NCI-H510A treated with DMSO at 0.1 percent for 48 hours (cell line): ENCODE data around the gene CIDEC.
A peak's percentile ranks its signal among the peaks of the same experiment; 100 is the strongest.

ENCODE experiments used
- DNase-seq: peaks from one replicate; lab custom pipeline; 2025; lab: John Stamatoyannopoulos, UW

Gene CIDEC

GRCh38 chr3:9879830-9880549 is at the start of gene CIDEC:
Gene CIDEC (minus strand): TSS chr3:9880253. CDS start chr3:9878486, 1,767 bp downstream.
- DNase-seq, result no peak

- no peak for DNase-seq
These were observed 48.1 kb upstream of the CIDEC start for GRCh38 chr3:9928158-9928557.

- no peak for DNase-seq
These were observed 38.4 kb upstream of the CIDEC start for GRCh38 chr3:9918261-9919038.

- no peak for DNase-seq
These were observed 37.8 kb upstream of the CIDEC start for GRCh38 chr3:9917820-9918219.

- DNase-seq, result peak; percentile 76
These were observed 37.0 kb upstream of the CIDEC start, which contains the start of gene IL17RC for GRCh38 chr3:9916734-9917680. Gene IL17RC (plus strand): TSS chr3:9917098. CDS start chr3:9917316, 218 bp downstream.

GRCh38 chr3:9916346-9916733 is 36.3 kb upstream of the CIDEC start:
- no peak for DNase-seq

GRCh38 chr3:9915254-9916141 is 35.4 kb upstream of the CIDEC start:
- DNase-seq, result peak; percentile 72

- DNase-seq, result peak; percentile 22
These were observed 34.7 kb upstream of the CIDEC start for GRCh38 chr3:9914559-9915253.

GRCh38 chr3:9914011-9914410 is 34.0 kb upstream of the CIDEC start:
- DNase-seq, result no peak

- no peak for DNase-seq
These were observed 33.5 kb upstream of the CIDEC start for GRCh38 chr3:9913601-9914000.

GRCh38 chr3:9912294-9912935 is 32.4 kb upstream of the CIDEC start:
- no peak for DNase-seq

- DNase-seq, result no peak
These were observed 31.8 kb upstream of the CIDEC start for GRCh38 chr3:9911863-9912262.

- DNase-seq, result no peak
These were observed 29.4 kb upstream of the CIDEC start for GRCh38 chr3:9909221-9910013.

- no peak for DNase-seq
These were observed 28.2 kb upstream of the CIDEC start for GRCh38 chr3:9908286-9908685.

- DNase-seq, result no peak
These were observed 26.4 kb upstream of the CIDEC start for GRCh38 chr3:9906480-9906879.

GRCh38 chr3:9903904-9904303 is 23.9 kb upstream of the CIDEC start:
- DNase-seq, result peak; percentile 14

GRCh38 chr3:9903238-9903624 is 23.2 kb upstream of the CIDEC start:
- no peak for DNase-seq

- DNase-seq, result peak; percentile 66
These were observed 22.6 kb upstream of the CIDEC start, which contains the start of gene IL17RE for GRCh38 chr3:9902372-9903237. Gene IL17RE (plus strand): TSS chr3:9902848. CDS start chr3:9902933, 85 bp downstream.
